Panc1 (cell line): ENCODE measurements around the gene SSNA1. TPM values are rescaled to one million over a fixed set of nuclear protein-coding genes. Genes with fewer than 3 reads are reported as not detected.

Experiments used
- ATAC-seq: fragments of 200-7000 bp; cut with Tn5 transposase; 2 replicates; pipeline ENCODE4 v1.9.1; 2020; ENCODE audit warnings: mild to moderate bottlenecking, moderate library complexity
- BruUV-seq: library from RNA; stranded (reverse); fragments of 400-500 nt; replicated peaks from 2 replicates; lab custom pipeline; 2021; lab: Mats Ljungman, UMichigan
- CTCF ChIA-PET: fragments of 300-600 bp; sonication (Branson Sonifier 250); formaldehyde crosslinking; loops from one replicate; lab custom pipeline; 2022; ENCODE audit warnings: antibody characterized with exemption; lab: Charles Lee
- POLR2A ChIA-PET: fragments of 300-600 bp; sonication (Branson Sonifier 250); formaldehyde crosslinking; loops from one replicate; lab custom pipeline; 2022; ENCODE audit warnings: antibody characterized with exemption; lab: Charles Lee
- DNase-seq: peaks from one replicate; pipeline ENCODE4 v3.0.0-alpha.2; 2010; ENCODE audit warnings: low read depth, low spot score
- H3K27ac ChIP-seq: 2 replicates; pipeline ENCODE4 v1.5.1; 2011; ENCODE audit warnings: mild to moderate bottlenecking, low read length, inconsistent platforms
- H3K27me3 ChIP-seq: fragments of 200-500 bp; sonication (Bioruptor generic); 2 replicates; pipeline ENCODE4 v1.6.0; 2014; ENCODE audit warnings: low read length, inconsistent platforms; ENCODE audit not compliant: control insufficient read depth, insufficient read depth
- H3K36me3 ChIP-seq: fragments of 200-500 bp; sonication (Bioruptor generic); 2 replicates; pipeline ENCODE4 v1.5.1; 2014; ENCODE audit warnings: inconsistent platforms, mild to moderate bottlenecking, low read length, moderate library complexity; ENCODE audit not compliant: control insufficient read depth, insufficient read depth
- H3K4me1 ChIP-seq: 2 replicates; pipeline ENCODE4 v1.5.1; 2011; ENCODE audit warnings: inconsistent platforms, mild to moderate bottlenecking, low read length, moderate library complexity; ENCODE audit not compliant: control insufficient read depth, insufficient read depth
- H3K4me3 ChIP-seq, 2 experiments: 2 replicates each; pipeline ENCODE4 v1.5.1; 2011 to 2012; ENCODE audit warnings: low read depth in 2 of 2, low read length in 2 of 2, mild to moderate bottlenecking in 2 of 2, inconsistent platforms in 1 of 2, moderate library complexity in 1 of 2
- H3K9me3 ChIP-seq: fragments of 200-500 bp; sonication (Bioruptor generic); 2 replicates; pipeline ENCODE4 v1.5.1; 2014; ENCODE audit warnings: low read depth, mild to moderate bottlenecking, inconsistent platforms, low read length, moderate library complexity; ENCODE audit not compliant: control insufficient read depth, insufficient read depth
- POLR2AphosphoS5 ChIP-seq: IDR thresholded peaks from 2 replicates; pipeline ENCODE4 v1.6.1; 2012; ENCODE audit warnings: mild to moderate bottlenecking, low read depth, low read length, moderate library complexity
- REST ChIP-seq, 2 experiments: IDR thresholded peaks; 2 replicates each; pipeline ENCODE4 v1.6.1; 2011 to 2012; ENCODE audit warnings: low read depth in 2 of 2, control low read depth in 1 of 2, low read length in 1 of 2, mild to moderate bottlenecking in 1 of 2, moderate library complexity in 1 of 2; ENCODE audit not compliant: insufficient read depth in 1 of 2
- SIN3A ChIP-seq: IDR thresholded peaks from 2 replicates; pipeline ENCODE4 v1.6.1; 2012; ENCODE audit warnings: low read depth, mild to moderate bottlenecking, low read length, moderate library complexity, borderline replicate concordance; ENCODE audit not compliant: insufficient read depth
- TCF7L2 ChIP-seq: IDR thresholded peaks from 2 replicates; pipeline ENCODE4 v1.6.1; 2011; ENCODE audit warnings: mild to moderate bottlenecking, low read depth, low read length, inconsistent platforms
- in situ Hi-C: cut with HindIII; loops from 2 replicates; pipeline ENCODE4 v1.10.0; 2016; ENCODE audit warnings: low sequenced_read_pairs, low pct_unique_long_range_greater_than_20kb
- intact Hi-C: fragments of 100-400 bp; cut with micrococcal nuclease; formaldehyde crosslinking; loops from one replicate; pipeline ENCODE4 v1.10.0; 2022; ENCODE audit not compliant: unreplicated experiment
- total RNA-seq: library from RNA; stranded (reverse); gene quantifications from one replicate; pipeline ENCODE4 v1.2.1, GENCODE V29; 2021; ENCODE audit not compliant: unreplicated experiment
- TF ChIP-seq, protein P1 (sequence below): fragments of 450-650 bp; IDR thresholded peaks from 2 replicates; pipeline ENCODE4 v1.5.1; 2017; ENCODE audit warnings: mild to moderate bottlenecking

The SSNA1 gene
- total RNA-seq, 1 experiment from 2014 or later: 86.9 TPM

- peaks cover 2% of the 10 kb centered on the region; the same call in 1 of the 2 replicates for H3K36me3 ChIP-seq
- no peak for ATAC-seq
- TF ChIP-seq, protein P1, sequence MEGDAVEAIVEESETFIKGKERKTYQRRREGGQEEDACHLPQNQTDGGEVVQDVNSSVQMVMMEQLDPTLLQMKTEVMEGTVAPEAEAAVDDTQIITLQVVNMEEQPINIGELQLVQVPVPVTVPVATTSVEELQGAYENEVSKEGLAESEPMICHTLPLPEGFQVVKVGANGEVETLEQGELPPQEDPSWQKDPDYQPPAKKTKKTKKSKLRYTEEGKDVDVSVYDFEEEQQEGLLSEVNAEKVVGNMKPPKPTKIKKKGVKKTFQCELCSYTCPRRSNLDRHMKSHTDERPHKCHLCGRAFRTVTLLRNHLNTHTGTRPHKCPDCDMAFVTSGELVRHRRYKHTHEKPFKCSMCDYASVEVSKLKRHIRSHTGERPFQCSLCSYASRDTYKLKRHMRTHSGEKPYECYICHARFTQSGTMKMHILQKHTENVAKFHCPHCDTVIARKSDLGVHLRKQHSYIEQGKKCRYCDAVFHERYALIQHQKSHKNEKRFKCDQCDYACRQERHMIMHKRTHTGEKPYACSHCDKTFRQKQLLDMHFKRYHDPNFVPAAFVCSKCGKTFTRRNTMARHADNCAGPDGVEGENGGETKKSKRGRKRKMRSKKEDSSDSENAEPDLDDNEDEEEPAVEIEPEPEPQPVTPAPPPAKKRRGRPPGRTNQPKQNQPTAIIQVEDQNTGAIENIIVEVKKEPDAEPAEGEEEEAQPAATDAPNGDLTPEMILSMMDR: no peak
- no peak for TF ChIP-seq REST (IDR thresholded peaks at IDR 0.05; ENCODE audit: insufficient read depth in 1 of 2, low read depth in 2 of 2, low read length in 1 of 2)
- TF ChIP-seq POLR2AphosphoS5: no peak
- no peak for TF ChIP-seq SIN3A
- TF ChIP-seq TCF7L2: no peak
- H3K9me3 ChIP-seq: no peaks in the 10 kb centered on the region
- CTCF ChIA-PET: interaction anchor here (1.6 to 1.7 kb wide), 2 partner anchors 15 to 52 kb away, joined by 4 to 6 read pairs; no protein-coding TSS in a partner anchor
- intact Hi-C loops: loop anchor here (5.0 kb wide), 1 partner anchor 111 kb away; no protein-coding TSS in a partner anchor
- POLR2A ChIA-PET: no interaction called here
- H3K4me3 ChIP-seq: no peak overlapping the region
- BruUV-seq: no TSS peak
- H3K27ac ChIP-seq: no peak overlapping the region
- H3K27me3 ChIP-seq: no peaks in the 10 kb centered on the region
- peaks cover 7% of the 10 kb centered on the region for H3K4me1 ChIP-seq
- in situ Hi-C loops: no loop called here
- DNase-seq: no peak
Measured at GRCh38 chr9:137228506-137228967, 40.1 kb downstream of the SSNA1 start.

DNA sequence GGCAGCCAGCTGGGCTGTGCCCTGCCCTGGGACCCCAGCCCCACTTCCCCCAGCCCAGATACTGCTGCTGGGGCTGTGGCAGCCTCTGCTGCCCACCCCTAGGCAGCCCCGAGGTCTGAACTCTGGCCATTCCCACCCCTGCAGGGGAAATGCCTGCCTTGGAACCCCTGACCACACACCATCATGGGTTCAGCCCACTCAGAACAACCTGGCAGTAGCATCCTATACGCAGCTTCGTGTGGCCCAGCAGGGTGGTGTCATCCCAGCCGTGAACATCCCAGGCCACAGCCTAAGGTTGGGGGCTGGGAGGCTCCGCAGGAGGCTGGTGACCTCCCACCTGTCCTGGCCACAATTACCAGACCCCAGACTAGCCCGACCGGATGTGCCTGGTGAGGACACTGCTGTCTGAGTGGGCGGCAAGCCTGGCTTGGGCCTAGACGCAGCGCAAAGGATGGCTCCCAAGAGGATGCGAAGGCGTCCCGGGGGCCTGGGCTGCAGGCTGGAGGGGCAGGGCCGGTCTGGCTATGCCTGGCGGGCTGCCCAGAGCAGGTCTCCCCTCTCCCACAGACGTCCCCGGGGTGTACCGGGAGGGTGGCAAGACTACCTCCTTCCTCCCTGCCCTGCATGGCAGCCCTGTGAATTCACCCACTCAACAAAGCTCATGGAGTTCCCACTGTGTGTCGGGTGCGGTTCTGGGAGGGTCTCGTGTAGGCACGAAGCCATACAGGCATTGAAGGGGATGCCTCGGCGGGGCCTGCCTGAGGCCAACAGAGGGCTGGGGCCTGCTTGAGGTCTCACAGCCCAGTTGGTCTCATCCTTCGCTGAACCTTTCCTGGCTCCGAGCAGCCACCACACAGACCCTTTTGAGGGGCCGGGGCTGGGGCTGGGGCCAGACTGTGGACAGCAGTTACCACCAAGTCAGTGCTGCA lies 40.8 kb downstream of the SSNA1 start:
- DNase-seq (no peak), ATAC-seq (no peak)
- intact Hi-C loops (loop anchor here (5.0 kb wide), 1 partner anchor 112 kb away; no protein-coding TSS in a partner anchor), in situ Hi-C loops (no loop called here)
- H3K4me3 ChIP-seq: no peak overlapping the region
- TF ChIP-seq, protein P1: no peak
- no peak for TF ChIP-seq TCF7L2
- no peak for TF ChIP-seq REST (IDR thresholded peaks at IDR 0.05; ENCODE audit: insufficient read depth in 1 of 2, low read depth in 2 of 2, low read length in 1 of 2)
- peaks cover 7% of the 10 kb centered on the region for H3K4me1 ChIP-seq
- no TSS peak for BruUV-seq
- ChIA-PET CTCF (interaction anchor here (0.7 kb wide), 1 partner anchor 15 kb away, joined by 3 read pairs; no protein-coding TSS in a partner anchor), POLR2A (interaction anchor here (0.6 to 0.7 kb wide), 2 partner anchors 33 to 191 kb away, joined by 3 to 16 read pairs; no protein-coding TSS in a partner anchor)
- H3K27ac ChIP-seq: no peak overlapping the region
- H3K36me3 ChIP-seq: no peaks in the 10 kb centered on the region
- no peaks in the 10 kb centered on the region for H3K27me3 ChIP-seq
- no peaks in the 10 kb centered on the region for H3K9me3 ChIP-seq
